HG03139 (cell line): Measurements from ENCODE around the gene CAPNS2.

Source experiments
- ATAC-seq: cut with Tn5 transposase; IDR thresholded peaks from one replicate; pipeline ENCODE4 v1.9.1; 2021; ENCODE audit not compliant: unreplicated experiment

Gene CAPNS2

GRCh38 chr16:55566432-55567175 lies at the start of gene CAPNS2:
CAPNS2 (plus strand) TSS chr16:55566684; CDS start chr16:55566757, 73 bp downstream.
- no peak for ATAC-seq

DNA sequence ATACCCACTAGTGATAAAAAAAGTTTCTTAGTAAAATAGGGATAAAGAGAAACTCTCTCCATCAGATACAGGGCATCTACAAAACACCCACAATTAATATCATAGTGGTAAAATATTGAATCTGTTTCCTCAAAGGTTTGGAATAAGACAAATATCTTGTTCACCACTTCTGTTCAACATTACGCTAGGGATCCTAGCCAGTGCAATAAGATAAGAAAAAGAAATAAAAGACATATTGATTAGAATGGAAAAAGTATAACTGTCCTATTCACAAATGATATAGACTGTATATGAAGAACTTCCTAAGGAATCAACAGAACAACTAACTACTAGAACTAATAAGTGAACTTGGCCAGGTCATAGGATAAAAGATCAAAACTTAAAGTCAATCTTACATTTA lies 44.7 kb upstream of the CAPNS2 start:
- no peak for ATAC-seq

- ATAC-seq = no peak
Measured at GRCh38 chr16:55526441-55526840, 40.0 kb upstream of the CAPNS2 start.

GRCh38 chr16:55527885-55528284 lies 38.6 kb upstream of the CAPNS2 start:
- ATAC-seq = no peak

- ATAC-seq = no peak
Measured at GRCh38 chr16:55529018-55529417, 37.5 kb upstream of the CAPNS2 start.

- no peak for ATAC-seq
Measured at GRCh38 chr16:55530316-55530856, 36.1 kb upstream of the CAPNS2 start.

DNA sequence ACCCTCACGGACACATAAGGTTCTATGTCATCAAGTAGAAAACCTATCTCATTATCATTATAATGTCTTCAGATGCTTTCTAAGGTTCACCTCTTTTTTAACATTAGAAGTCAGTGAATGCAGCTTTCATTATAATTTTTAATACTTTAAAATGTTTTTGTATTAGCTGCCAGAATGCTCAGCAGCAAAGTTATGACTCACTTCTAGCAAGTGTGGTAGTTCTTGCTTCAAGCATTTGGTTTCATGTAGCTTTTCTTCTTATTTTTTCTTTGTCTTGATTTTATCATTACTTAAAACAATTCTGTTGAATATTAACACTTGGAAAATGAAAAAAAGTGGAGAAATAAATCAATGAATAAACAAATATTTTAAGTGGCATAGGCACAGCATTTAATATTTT lies 34.3 kb upstream of the CAPNS2 start:
- ATAC-seq = no peak

DNA sequence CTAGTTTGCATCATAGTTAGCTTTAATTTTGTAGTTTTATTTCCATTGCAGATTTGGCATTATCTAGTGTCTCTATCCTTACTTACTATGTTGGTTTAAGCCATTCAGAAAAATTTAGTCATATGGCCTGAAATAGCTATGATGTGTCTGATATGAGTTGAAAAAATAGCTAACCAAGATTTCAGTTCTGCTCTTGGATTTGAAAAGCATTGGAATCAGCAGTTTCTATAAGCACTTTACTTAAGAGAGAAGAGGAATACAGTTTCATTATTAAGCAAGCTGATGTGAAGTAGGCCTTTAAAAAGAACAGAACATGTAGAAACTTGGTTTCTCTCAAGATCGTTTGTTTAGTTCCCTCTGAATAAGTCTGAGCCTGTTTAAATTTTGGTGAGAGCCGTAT lies 31.7 kb upstream of the CAPNS2 start:
- no peak for ATAC-seq

DNA sequence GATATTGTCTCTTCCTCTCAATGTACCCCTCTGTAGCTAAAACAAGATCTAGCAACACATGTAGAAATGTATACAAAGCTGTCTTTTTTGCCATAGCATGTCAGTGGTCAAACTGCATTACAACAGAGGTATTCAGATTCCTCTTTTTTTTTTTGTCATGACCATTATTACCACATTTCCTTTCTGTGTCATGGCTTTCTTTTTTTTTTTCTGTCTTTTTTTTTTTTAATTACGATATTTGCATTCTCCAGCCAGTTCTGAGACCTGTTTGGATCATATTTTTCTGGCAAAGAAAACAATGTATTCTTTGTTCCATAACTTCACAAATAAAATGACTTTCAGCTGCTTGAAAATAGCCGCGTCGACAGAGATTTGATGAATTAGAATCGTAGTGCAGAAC lies 27.4 kb upstream of the CAPNS2 start:
- no peak for ATAC-seq

DNA sequence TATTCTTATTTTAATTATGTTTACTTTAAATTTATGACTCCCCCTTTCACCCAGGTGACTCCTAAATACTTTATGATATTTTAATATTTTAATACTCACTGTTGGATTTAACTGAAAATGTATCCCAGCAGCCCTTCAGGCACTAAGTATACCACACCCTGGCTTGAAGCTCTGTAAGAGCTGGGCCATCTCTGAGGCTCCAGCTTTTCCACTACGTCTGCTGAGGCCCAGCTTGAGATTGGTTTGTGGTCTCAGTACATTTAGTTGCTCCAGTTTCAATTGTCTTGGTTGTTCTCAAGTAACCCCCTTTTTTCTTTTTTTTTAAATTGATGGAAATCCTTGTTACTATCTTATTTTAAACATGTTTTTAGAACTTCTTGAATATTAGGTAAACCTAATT lies 27.0 kb upstream of the CAPNS2 start:
- no peak for ATAC-seq

DNA sequence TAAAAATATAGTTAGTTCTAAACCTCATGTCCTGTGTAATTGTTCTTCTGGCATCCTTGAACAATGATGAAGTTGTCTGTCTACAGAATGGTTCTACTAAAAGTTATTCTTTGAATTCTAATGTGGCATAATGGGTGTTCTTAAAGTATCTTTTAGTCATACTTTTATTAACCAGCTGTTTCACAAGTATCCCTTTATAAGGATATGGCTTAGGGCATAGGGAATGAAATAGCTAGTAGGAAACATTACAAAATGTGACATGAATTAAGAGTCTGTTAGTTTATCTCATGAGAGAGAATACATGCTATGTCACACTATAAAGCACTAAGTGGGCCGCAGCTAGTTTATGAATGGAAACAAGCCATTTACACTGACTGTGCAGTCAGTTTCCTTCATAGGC lies 26.3 kb upstream of the CAPNS2 start:
- no peak for ATAC-seq

- no peak for ATAC-seq
Measured at GRCh38 chr16:55542459-55543082, 23.9 kb upstream of the CAPNS2 start.

- ATAC-seq = no peak
Measured at GRCh38 chr16:55543472-55543871, 23.0 kb upstream of the CAPNS2 start.

DNA sequence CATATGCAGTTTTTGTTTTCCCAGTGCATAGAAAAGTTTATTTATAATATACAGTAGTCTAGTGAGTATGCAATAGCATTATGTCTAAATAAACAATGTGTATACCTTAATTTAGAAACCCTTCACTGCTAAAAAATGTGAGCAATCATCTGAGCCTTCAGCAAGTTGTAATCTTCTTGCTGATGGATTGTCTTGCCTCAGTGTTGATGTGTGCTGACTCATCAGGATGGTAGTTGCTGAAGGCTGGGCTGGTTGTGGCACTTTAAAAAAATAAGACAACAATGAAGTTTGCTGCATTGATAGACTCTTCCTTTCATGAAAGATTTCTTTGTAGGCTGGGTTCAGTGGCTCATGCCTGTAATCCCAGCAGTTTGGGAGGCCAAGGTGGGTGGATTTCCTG lies 13.9 kb upstream of the CAPNS2 start:
- ATAC-seq = no peak

- ATAC-seq = no peak
Measured at GRCh38 chr16:55555436-55555835, 11.0 kb upstream of the CAPNS2 start.

DNA sequence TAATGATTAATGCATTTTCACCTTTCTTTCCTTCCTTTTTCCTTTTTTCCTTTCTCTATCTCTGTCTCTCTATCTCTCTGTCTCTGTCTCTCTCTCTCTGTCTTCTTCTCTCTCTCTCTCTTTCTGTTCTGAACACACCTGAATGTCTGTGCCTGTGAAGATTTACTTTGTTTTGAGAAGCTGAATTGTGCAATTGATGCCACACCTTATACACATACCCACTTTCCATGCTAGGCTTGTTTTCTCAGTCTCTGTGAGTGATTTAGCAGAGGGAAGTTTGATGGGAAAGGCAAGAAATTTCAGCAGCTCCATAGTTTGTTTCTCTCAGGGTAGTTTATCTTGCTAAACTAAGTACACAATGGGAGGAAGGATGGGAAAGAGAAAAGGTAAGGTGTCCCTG lies 9.3 kb upstream of the CAPNS2 start:
- no peak for ATAC-seq

DNA sequence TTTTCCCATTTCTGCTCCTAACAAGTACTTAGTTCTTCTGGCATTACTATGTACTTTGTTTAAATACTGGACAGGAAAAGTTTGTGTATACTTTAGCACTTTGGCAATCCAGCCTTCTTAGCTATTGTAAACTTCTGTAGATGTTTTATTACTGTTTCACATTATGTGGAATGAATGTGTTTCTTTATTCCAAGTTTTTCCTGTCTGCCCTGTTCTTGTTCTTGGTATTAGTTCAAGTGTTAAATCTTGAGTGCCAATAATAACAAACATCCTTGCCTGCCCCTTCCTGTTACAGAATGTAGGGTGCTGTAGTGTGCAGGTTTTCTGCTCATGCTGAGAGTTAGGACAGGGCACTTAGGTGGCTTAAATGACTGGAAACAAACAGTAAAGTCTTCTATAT lies 7.3 kb upstream of the CAPNS2 start:
- ATAC-seq = no peak

- ATAC-seq = no peak
Measured at GRCh38 chr16:55559933-55560516, 6.5 kb upstream of the CAPNS2 start.

DNA sequence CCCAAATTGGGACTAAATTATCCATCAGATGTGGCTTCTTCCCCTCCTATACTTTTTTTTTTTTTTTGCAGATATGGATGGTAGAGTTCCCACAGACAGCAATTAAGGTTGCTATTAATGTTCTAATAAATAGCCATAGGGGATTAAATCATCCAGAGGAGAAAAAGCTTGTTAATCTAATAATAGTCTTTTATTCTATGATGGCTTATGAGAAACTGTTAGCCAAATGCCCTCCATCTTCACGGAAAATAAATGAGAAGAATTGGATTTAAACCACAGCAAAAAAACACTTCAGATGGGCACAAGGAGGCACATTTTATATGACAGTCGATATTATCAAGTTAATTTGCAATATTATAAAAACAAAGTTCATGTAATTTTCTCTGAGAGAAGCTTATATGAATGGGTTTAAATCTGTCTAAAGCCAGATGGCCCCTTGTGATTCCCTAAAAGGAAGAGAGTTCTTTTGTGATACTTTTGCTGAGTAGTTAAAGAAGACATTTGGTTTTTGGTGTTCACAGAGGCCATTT lies 5.1 kb upstream of the CAPNS2 start:
- ATAC-seq = no peak

- no peak for ATAC-seq
Measured at GRCh38 chr16:55562936-55563335, 3.5 kb upstream of the CAPNS2 start.

DNA sequence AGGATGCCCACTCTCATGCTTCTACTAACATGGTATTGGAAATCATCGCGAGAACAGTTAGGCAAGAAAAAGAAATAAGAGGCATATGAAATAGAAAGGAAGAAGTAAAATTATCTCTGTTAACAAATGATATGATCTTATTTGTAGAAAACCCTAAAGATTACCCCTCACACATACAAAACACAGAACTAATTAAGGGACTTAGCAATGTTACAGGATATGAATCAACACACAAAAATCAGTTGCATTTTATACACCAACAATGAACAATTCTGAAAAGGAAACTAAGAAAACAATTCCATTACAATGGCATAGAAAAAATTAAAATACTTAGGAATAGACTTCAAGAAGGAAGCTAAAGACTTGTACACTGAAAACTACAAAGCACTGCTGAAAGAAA lies 2.7 kb upstream of the CAPNS2 start:
- no peak for ATAC-seq

DNA sequence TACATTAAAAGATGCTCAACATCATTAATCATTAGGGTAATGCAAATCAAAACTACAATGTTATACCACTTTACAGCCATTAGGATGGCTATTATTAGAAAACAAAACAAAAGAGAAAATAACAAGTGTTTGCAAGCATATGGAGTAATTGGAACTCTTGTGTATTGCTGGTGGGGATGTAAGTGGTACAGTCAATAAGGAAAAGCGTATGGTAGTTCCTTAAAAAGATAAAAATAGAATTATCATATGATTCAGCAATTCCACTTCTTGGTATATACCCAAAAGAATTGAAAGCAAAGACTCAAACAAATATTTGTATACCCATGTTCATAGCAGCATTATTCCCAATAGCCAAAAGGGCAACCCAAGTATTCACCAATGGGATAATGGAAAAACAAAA lies 1.4 kb upstream of the CAPNS2 start:
- ATAC-seq = no peak
